Loucy (cell line): Measurements from ENCODE around the gene GLIPR2.

Experiments used
- H2AFZ ChIP-seq: fragments of 200-600 bp; sonication (generic); 2 replicates; pipeline ENCODE4 v1.6.0; 2016; ENCODE audit warnings: antibody characterized with exemption, mild to moderate bottlenecking, low read length, moderate library complexity
- H3F3A ChIP-seq: fragments of 200-600 bp; 2 replicates; pipeline ENCODE4 v1.6.0; 2016; ENCODE audit warnings: antibody characterized with exemption, low read depth, mild to moderate bottlenecking
- H3K27me3 ChIP-seq: fragments of 200-600 bp; sonication (generic); 2 replicates; pipeline ENCODE4 v1.6.1; 2014; ENCODE audit warnings: low read length, mild to moderate bottlenecking; ENCODE audit not compliant: insufficient read depth, poor library complexity, severe bottlenecking
- H3K36me3 ChIP-seq: fragments of 200-600 bp; sonication (generic); 2 replicates; pipeline ENCODE4 v1.6.1; 2016; ENCODE audit warnings: low read length; ENCODE audit not compliant: insufficient read depth
- H3K4me1 ChIP-seq: fragments of 200-600 bp; sonication (generic); 2 replicates; pipeline ENCODE4 v1.5.1; 2014; ENCODE audit warnings: low read length, mild to moderate bottlenecking; ENCODE audit not compliant: insufficient read depth, poor library complexity, severe bottlenecking
- H3K4me2 ChIP-seq: fragments of 200-600 bp; sonication (generic); 2 replicates; pipeline ENCODE4 v1.6.0; 2014; ENCODE audit warnings: antibody characterized with exemption, low read length, low read depth, mild to moderate bottlenecking; ENCODE audit not compliant: poor library complexity, severe bottlenecking
- H3K4me3 ChIP-seq: fragments of 200-600 bp; sonication (generic); 2 replicates; pipeline ENCODE4 v1.5.1; 2014; ENCODE audit warnings: low read length, mild to moderate bottlenecking, mixed read lengths; ENCODE audit not compliant: poor library complexity, severe bottlenecking
- H3K79me2 ChIP-seq: fragments of 200-600 bp; sonication (generic); 2 replicates; pipeline ENCODE4 v1.6.1; 2014; ENCODE audit warnings: low read length; ENCODE audit not compliant: insufficient read depth
- H3K9ac ChIP-seq: fragments of 200-600 bp; sonication (generic); 2 replicates; pipeline ENCODE4 v1.6.0; 2014; ENCODE audit warnings: mild to moderate bottlenecking, low read depth, low read length, moderate library complexity; ENCODE audit not compliant: poor library complexity, severe bottlenecking
- H3K9me2 ChIP-seq: fragments of 200-600 bp; sonication (generic); replicated peaks from 2 replicates; pipeline ENCODE4 v1.6.1; 2016; ENCODE audit warnings: low read depth, low read length, mixed read lengths
- H3K9me3 ChIP-seq: fragments of 200-600 bp; sonication (generic); 2 replicates; pipeline ENCODE4 v1.6.1; 2014; ENCODE audit warnings: mild to moderate bottlenecking, antibody characterized with exemption, low read length, low read depth; ENCODE audit not compliant: insufficient read depth
- H4K20me1 ChIP-seq: fragments of 200-600 bp; sonication (generic); 2 replicates; pipeline ENCODE4 v1.6.0; 2014; ENCODE audit warnings: antibody characterized with exemption, low read length, mild to moderate bottlenecking; ENCODE audit not compliant: insufficient read depth, poor library complexity, severe bottlenecking
- CTCF ChIP-seq: fragments of 200-600 bp; sonication (generic); conservative IDR thresholded peaks from 2 replicates; pipeline ENCODE4 v1.5.1; 2014; ENCODE audit warnings: mild to moderate bottlenecking, antibody characterized with exemption, low read length
- EZH2phosphoT487 ChIP-seq: fragments of 200-600 bp; IDR thresholded peaks from 2 replicates; pipeline ENCODE4 v1.6.1; 2018; ENCODE audit warnings: antibody characterized with exemption, mild to moderate bottlenecking, moderate library complexity, borderline replicate concordance

The GLIPR2 gene

GRCh38 chr9:36162211-36162738, 25.7 kb downstream of the GLIPR2 start:
- Histone ChIP-seq H3K9ac (no peak overlapping the region), H3K4me3 (no peak overlapping the region), H3K36me3 (no peaks in the 10 kb centered on the region)

DNA sequence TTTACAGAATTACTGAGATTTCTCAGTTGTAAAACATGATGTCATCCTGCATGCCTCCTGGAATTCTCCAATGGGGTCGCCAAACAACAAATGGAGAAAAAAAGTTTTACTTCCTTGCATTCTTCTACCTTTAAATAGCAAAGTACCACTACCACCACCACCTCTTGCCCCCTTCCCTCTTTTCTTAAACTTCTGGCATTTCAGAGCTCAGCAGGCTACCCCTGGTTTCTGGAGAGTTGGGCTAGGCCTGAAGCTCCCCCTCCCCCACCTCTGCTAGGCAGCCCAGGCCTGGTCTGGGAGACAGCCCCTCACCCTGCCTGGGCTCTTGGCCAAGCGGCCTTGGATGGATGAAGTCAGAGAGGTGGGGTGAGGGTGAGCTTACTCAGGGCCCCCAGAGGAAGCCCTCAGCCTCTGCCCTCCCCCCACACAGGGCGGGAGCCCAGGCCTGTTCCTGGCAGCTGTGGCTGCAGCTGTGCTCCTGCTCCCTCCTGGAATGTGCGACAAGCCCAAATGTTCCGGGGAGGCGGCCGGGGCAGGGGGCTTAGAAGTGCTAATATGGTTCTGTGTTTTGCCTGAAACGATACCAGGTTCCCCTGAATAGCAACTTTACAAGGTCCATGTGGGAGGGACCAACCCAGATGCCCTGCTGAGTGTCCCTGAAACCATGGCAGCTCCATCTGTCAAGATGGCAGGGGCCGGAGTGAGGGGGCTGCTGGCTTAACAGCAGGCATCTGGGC, 26.7 kb downstream of the GLIPR2 start:
- H3K4me3 ChIP-seq = no peak overlapping the region
- H4K20me1 ChIP-seq = no peaks in the 10 kb centered on the region
- no peaks in the 10 kb centered on the region for H3K9me3 ChIP-seq
- no peaks in the 10 kb centered on the region for H3K27me3 ChIP-seq
- H3K9ac ChIP-seq = no peak overlapping the region
- H3K9me2 ChIP-seq = no peaks in the 10 kb centered on the region
- H2AFZ ChIP-seq = no peak overlapping the region
- H3F3A ChIP-seq = no peaks in the 10 kb centered on the region
- H3K4me2 ChIP-seq = no peak overlapping the region
- TF ChIP-seq CTCF (no peak), EZH2phosphoT487 (no peak)
- H3K4me1 ChIP-seq = no peaks in the 10 kb centered on the region
- no peaks in the 10 kb centered on the region for H3K36me3 ChIP-seq
- no peaks in the 10 kb centered on the region for H3K79me2 ChIP-seq

More at GRCh38 chr9:36162211-36162738, 25.7 kb downstream of the GLIPR2 start:
- no peaks in the 10 kb centered on the region for H3F3A ChIP-seq
- H3K79me2 ChIP-seq = no peaks in the 10 kb centered on the region
- H3K9me3 ChIP-seq = no peaks in the 10 kb centered on the region
- no peak for TF ChIP-seq EZH2phosphoT487
- no peak for TF ChIP-seq CTCF
- no peaks in the 10 kb centered on the region for H3K9me2 ChIP-seq
- no peak overlapping the region for H3K4me2 ChIP-seq
- no peaks in the 10 kb centered on the region for H3K4me1 ChIP-seq
- no peaks in the 10 kb centered on the region for H3K27me3 ChIP-seq
- H4K20me1 ChIP-seq = no peaks in the 10 kb centered on the region
- no peak overlapping the region for H2AFZ ChIP-seq

DNA sequence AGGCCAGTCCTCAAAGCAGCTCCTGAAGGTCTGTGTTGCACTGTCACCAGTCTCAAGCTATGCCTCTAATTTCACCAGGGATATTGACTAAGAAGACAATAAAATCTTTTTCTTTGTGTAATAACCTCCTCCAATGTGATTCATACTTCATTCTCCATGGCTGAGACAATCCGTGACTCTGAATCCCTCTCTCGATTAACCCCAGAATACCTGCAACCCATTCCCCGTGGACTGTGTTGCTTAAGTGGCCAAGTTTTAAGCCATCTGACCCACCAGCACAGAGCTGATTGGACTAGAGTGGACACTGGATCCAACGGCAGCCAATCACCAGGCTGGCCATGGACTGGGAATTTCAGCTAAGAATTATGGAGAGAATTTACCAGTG, 27.2 kb downstream of the GLIPR2 start:
- Histone ChIP-seq H3K9ac (no peak overlapping the region), H3K9me3 (no peaks in the 10 kb centered on the region), H3K9me2 (no peaks in the 10 kb centered on the region), H2AFZ (no peak overlapping the region), H3F3A (no peaks in the 10 kb centered on the region), H3K4me3 (no peak overlapping the region), H4K20me1 (no peaks in the 10 kb centered on the region), H3K4me1 (no peaks in the 10 kb centered on the region), H3K79me2 (no peaks in the 10 kb centered on the region), H3K36me3 (no peaks in the 10 kb centered on the region), H3K27me3 (no peaks in the 10 kb centered on the region), H3K4me2 (no peak overlapping the region)
- TF ChIP-seq CTCF = no peak
- no peak for TF ChIP-seq EZH2phosphoT487
